GM19240 (cell line): ENCODE measurements around the gene GRIK1.
"Not testable (repeated sequence)": the region's sequence is repeated elsewhere in the genome, so short reads cannot be mapped to it uniquely, and the experiment has no call there.

Experiments
- DNase-seq: peaks from one replicate; pipeline ENCODE4 v3.0.0; 2011; ENCODE audit warnings: low spot score; ENCODE audit not compliant: insufficient read length

GRIK1 gene

GRCh38 chr21:29939924-29940275 is at the start of gene GRIK1:
Gene GRIK1, minus strand, starts transcription at chr21:29939996.
- no peak for DNase-seq

- DNase-seq, result no peak
These were observed 48.0 kb upstream of the GRIK1 start for GRCh38 chr21:29987762-29988161.

DNA sequence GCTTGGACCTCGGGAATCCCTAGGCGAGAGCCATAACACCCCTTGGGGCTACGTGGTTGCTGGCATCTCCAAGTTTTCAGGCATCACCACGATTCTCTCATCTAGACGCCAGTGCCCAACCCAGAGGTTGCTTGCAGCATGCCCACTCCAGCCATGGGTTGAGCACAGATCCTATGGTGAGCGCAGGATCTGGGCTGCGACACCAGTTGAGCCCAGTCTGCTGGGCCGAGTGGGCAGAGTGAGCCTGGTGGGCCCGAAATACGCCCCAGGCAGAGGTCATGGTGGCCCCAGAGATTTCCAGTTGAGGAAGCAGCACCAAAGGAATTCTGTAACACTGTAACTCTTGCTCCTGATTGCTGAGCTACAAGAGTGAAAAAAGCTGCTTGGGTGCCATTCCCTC is 46.1 kb upstream of the GRIK1 start:
- DNase-seq, result no peak

DNA sequence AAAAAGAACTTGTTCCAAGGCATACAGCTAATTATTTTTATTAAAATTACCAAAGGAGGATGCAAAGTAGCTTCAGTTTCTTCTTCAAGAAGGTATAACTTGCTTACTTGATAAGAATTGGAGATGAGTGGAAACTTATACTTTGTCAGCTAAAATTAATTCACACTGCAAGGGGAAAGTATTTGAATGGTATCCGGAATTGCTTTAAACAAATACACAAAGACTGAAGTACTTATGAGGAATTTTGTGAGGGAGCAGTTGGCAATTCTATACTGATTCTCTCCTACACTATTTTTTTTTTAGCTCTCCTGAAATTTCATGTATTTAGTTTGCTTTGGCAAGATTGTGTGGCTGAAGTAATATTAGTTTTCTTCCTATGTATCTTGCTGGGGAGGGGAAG is 39.2 kb upstream of the GRIK1 start:
- DNase-seq, result no peak

GRCh38 chr21:29975776-29976175 is 36.0 kb upstream of the GRIK1 start:
- no peak for DNase-seq

DNA sequence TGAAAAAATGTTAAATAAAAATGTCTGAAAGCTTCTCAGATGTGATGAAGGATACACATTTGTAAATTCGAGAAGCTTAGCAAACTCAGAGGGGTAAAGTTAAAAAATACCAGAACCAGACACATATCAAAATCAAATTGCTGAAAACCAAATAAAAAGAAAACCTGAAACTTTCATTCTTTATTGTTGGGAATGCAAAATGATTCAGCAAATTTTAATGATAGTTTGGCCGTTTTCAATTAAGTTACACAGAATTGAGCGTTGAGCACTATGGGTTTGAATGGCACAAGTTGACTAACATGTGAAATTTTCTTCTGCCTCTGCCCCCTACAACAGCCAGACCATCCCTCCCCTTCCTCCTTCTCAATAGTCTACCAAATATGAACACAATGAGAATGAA is 33.5 kb upstream of the GRIK1 start:
- no peak for DNase-seq

GRCh38 chr21:29961291-29962027 is 21.7 kb upstream of the GRIK1 start:
- DNase-seq, result no peak

- no peak for DNase-seq
These were observed 18.8 kb upstream of the GRIK1 start for GRCh38 chr21:29958551-29958950.

- DNase-seq, result not testable (repeated sequence)
These were observed 18.2 kb upstream of the GRIK1 start for GRCh38 chr21:29958035-29958434.

GRCh38 chr21:29953690-29954089 is 13.9 kb upstream of the GRIK1 start:
- DNase-seq, result no peak

DNA sequence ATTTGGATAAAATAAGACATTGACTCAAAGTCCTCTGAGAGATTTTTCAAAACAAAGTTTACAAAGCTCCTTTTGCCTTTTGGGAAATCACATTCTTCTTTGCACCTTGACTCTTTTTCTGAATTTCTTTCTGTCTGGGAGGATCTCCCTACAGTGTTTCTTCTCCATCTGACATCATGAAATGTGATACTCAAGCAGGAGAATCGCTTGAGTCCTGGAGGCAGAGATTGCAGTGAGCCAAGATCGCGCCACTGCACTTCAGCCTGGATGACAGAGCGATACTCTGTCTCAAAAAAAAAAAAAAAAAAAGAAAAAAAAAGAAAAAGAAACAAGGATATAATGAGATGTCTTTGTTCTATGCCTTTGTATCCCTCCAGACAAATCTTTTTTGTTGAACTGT is 13.3 kb upstream of the GRIK1 start:
- DNase-seq, result no peak

DNA sequence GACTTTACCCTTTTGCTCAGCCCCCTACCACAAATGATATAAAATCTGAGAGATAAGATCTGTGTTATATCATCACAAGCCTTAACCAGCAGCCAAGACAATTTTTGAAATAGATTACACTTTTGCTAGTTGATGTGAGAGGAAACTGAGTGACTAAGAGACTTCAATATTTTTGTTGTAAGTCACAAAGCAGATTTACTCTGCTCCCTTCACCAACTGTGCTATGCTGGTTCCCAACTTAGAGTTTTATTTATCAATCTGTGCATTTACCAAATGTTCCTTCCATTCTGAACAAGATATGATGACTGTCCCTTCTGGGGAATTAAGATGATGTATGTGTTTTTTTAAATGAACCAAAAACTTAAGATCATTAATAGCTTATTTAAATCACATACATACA is 12.1 kb upstream of the GRIK1 start:
- no peak for DNase-seq

- no peak for DNase-seq
These were observed 10.2 kb upstream of the GRIK1 start for GRCh38 chr21:29949991-29950390.

DNA sequence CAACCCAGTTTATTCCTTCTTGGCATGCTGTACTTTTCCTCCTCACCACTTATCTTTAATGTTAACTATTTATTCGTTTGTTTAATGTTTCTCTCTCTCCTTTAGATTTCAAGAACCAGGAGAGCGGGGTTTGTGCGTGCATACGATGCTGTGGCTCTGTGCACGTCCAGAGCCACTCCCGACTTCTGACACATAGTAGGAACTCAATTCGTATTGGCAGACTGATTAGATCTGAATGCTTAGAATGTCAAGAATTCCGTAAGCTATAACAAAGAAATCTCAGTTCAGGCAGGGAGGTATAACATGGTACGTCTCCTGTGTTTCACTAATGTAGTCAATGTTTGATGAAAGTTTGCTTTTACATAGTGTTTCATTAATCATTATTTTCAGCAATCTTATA is 7.3 kb upstream of the GRIK1 start:
- no peak for DNase-seq

DNA sequence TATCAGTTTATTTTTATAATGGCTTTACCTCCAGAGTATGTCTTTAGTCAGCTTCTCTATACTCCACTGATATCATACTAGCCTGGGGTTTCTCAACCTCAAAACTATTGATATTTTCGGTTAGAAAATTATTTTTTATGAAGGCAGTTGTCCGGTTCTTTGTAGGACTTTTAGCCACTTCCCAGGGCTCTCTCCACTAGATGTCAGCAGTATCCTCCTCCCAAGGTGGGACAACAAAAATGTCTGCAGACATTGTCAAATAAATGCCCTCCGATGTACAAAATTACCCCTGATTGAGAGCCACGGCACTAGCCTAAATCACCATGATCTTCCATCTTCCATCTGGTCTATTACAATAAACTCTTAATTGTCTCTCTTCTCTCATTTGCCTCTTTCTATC is 4.1 kb upstream of the GRIK1 start:
- DNase-seq, result no peak

DNA sequence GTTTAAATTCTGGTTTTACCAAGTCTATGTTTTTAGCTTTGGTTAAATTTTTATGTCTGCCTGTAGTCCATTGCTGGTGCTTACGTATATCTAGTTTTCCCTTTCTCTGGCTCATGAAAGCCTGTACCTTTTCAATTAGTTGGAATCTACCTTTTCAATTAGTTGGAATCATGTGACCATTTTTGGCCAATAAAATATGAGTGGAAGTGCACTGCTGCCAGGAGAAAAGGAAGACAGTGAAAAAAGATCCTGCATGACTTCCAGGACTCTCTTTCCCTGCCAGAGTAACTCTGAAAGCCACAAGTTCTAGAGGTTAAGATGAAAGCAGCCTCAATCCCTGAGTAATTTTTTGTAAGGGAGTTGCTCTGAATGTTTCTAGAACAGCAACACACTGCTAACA is 2.2 kb upstream of the GRIK1 start:
- DNase-seq, result no peak

DNA sequence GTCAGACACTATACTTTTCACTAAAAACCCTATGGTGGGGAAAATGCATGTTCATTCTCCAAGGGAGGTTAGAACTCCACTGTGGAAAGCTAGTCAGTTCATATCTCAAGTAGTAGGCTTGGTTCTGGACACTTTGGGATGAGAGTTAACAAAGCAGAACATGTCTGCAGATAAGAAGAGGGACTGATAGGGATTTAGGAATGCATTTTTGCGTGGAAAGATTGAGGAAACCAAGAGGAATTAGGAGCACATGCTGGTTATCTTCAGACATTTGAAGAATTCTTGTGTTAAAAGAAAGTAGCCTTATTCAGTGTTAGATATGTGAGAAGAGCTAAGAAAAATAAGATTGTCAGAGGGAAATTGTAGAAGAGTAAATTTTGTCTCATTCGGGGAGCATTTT is 1.2 kb upstream of the GRIK1 start:
- no peak for DNase-seq

GRCh38 chr21:29940361-29940760 is 565 bp upstream of the GRIK1 start:
- no peak for DNase-seq

GRCh38 chr21:29939104-29939923 is 482 bp downstream of the GRIK1 start:
- no peak for DNase-seq

DNA sequence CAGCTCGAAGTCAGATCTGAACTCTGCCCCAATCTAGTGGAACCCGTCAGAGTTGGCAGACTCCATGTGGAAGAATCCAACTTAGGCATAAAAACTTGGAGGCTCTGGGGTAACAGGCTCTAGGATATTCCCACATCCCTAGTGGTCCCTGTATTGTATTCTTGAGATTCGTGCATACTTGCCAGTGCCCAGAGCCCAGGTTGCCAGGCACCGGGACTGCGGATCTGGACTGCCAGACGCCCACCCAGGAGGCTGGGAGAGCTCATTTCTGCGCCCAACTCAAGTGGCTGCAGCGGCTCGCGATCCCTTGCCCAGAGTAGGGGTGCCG is 1.1 kb downstream of the GRIK1 start:
- DNase-seq, result no peak

- no peak for DNase-seq
These were observed 6.7 kb downstream of the GRIK1 start for GRCh38 chr21:29933088-29933487.

DNA sequence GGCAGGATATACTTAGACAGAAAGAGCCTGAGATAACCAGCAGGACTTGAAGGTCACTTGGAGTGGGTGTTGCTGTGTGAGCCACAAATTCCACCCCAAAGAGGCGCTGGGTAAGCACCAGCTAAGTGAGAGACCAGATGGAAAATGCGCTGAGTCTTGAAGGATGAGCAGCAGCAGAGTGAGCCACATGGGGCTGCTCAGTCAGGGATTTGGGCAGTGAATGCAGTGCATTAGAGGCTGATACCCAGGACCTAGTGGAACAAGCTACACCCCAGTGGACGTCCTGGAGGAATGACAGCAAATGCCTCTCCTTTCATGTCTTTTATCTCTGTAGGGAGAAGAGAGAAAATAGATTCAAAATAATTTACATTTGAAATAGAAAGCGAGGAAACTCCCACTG is 11.3 kb downstream of the GRIK1 start:
- DNase-seq, result no peak

DNA sequence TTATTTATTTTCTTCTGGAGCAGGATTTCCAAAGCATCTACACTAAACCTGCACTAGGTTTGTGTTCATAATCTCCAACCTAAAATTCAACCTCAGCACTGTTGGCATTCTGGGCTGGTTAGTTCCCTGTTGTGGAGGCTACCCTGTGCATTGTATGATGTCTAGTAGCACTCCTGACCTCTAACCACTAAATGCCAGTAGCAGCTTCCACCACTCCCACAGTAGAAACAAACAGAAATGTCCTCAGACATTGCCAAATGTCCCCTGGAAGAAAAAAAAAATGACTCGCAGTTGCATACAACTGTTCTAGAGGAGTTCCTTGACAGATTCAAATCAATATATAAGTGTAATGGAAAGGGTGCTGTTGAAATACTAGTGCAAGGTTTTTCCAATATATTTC is 18.9 kb downstream of the GRIK1 start:
- no peak for DNase-seq
